NCI-H82 treated with DMSO at 0.1 percent for 48 hours (cell line): ENCODE data around the gene CRYBB3.
"Not testable (repeated sequence)": the region's sequence is repeated elsewhere in the genome, so short reads cannot be mapped to it uniquely, and the experiment has no call there.

ENCODE experiments used
- DNase-seq: peaks from one replicate; lab custom pipeline; 2025; ENCODE audit not compliant: unreplicated experiment; lab: John Stamatoyannopoulos, UW

The CRYBB3 gene

DNA sequence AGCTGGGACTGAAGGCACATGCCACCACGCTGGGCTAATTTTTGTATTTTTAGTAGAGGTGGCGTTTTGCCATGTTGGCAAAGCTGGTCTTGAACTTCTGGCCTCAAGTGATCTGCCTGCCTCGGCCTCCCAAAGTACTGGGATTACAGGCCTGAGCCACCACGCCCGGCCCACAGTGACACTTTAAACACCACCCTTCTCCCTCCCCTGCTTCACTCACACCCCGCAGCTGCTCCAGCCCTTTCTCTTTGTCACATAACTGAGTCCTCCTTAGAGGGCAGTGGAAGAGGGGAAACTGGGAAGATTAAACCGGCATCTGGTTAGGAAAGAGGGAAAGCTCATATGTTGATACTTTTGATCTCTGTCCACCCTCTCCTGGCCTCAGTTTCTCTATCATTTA, 4.9 kb downstream of the CRYBB3 start:
- DNase-seq, result not testable (repeated sequence)

DNA sequence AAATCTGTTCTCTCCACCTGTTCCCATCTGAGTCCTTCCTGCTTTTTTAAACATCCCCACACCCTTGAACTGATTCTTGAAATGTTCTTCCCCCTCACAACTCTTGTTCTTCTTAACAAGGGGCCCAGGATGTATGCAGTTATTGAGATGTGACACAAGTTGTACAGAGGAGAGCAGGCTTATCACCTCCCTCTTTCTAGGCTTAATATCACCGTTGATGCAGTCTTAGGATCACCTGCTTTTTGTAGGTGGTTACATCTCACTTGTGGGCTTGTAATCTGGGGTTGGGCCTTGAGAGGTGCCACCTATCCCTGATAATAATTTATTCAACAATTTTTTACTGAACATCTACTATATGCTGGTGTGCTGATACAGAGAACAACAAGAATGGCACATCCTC, 6.2 kb downstream of the CRYBB3 start:
- no peak for DNase-seq

DNA sequence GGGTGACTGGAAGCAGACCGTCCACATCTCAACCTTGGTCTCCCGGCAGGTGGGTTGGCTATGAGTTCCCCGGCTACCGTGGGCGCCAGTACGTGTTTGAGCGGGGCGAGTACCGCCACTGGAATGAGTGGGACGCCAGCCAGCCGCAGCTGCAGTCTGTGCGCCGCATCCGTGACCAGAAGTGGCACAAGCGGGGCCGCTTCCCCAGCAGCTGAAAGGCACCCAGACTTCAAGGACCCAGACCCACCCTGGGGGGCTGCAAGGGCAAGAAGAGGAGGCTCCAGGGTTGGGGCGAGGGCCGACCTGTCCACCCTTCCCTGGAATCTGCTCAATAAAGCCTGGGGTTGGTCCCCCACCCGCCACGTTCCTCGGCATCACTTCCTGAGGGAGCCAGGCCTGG, 7.3 kb downstream of the CRYBB3 start:
- no peak for DNase-seq

DNA sequence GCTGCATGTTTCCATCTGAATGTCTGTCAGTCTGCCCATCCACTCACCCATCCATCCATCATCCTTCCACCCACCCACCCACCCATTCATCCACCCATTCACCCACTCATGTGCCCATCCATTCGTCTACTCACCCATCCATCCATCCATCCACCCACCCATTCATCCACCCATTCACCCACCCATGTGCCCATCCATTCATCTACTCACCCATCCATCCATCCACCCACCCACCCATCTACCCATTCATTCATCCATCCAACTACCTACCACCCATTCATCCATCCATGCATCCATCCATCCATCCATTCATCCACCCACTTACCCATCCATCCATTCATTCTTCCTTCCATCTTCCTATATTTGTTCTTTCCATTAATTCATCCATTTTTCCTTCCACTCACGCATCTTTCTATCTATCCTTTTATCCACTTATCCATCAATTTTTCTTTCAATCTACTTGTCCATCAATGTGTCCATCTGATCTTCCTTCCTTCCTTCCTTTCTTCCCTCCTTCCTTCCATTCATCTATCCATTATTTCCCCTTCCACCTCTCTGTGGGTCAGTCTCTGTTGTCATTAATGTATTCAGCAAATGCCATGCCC, 8.0 kb downstream of the CRYBB3 start:
- DNase-seq, result no peak

DNA sequence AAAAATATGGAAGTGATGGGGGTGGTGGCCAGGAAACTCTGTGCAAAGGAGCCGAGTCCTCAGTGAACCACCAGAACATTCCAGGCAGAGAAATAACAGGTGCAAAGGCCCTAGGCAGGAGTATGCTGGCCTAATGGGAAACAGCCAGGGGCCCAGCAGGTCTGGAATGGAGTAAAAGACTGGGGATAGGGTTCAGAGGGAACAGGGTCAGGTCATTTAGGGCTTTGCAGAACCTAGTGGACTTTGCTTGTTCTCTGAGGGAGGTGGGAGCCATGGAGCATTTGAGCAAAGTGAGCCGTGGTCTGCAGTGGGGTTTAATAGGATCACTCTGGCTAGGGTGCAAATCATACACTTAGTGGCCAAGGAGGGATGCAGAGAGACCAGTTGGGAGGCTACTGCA, 8.7 kb downstream of the CRYBB3 start:
- no peak for DNase-seq

DNA sequence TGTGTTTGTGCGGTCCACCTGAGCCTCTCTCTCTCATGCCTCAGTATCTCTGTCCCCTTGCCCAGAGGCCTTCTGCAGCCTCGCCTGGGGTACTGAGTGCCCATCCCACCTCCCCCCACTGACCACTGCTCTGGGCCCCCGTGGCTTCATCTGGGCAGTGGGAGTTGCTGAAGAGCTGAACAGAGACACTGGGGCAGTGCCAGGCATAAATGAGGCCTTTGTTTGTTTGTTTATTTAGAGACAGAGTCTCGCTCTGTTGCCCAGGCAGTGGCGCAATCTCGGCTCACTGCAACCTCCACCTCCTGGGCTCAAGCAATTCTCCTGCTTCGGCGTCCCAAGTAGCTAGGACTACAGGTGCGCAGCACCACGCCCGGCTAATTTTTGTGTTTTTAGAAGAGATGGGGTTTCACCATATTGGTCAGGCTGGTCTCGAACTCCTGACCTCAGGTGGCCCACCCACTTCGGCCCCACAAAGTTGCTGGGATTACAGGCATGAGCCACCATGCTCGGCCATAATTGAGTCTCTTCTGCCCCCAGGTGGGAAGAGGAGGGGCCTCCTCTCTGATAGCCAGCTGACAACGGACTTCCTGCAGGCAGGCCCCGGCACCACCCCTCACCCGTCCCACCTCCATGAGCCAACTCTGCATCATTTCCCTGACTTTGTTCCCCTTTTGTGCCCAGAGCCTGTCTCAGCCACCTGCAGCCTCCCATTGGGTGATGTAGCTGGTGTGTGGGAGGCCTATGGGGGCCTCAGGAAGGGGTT, 9.3 kb downstream of the CRYBB3 start:
- no peak for DNase-seq

DNA sequence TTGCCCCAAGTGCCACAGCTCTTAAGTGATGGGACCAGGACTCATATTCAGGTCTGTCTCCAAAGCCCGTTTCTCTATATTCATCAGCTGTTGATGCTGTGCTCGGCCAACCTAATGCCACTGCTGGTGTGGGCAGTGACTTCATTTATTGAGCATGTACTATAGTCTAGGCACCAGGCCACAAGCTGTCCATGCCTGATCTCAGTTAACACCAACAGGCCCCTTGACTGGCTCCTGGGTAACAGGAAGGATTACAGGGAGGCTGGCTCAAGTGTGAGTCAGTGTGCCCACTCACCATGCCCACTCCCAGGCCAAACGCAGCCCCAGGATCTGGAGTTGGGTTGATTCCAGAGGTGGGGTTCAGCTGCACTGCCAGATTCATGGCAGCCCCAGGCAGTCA, 11.1 kb downstream of the CRYBB3 start:
- no peak for DNase-seq

DNA sequence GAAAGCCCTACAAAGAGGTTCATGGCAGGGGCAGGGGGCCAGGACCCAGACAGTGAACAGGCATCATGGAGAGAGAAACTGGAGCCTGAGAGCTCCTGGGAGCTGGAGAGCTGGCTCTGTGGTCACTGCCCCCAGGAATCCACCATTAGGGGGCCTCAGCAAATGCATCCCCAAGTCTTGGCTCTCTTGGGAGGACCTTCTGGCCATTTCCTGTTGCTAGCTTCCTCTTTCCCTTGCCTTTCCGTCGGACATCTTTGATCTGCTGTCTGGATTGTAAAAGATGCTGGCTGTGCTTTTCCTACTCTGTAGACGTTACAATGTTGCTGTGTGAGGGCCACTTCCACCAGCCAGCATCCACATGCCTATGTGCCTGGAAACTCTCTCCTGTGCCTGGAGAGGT, 12.7 kb downstream of the CRYBB3 start:
- no peak for DNase-seq

DNA sequence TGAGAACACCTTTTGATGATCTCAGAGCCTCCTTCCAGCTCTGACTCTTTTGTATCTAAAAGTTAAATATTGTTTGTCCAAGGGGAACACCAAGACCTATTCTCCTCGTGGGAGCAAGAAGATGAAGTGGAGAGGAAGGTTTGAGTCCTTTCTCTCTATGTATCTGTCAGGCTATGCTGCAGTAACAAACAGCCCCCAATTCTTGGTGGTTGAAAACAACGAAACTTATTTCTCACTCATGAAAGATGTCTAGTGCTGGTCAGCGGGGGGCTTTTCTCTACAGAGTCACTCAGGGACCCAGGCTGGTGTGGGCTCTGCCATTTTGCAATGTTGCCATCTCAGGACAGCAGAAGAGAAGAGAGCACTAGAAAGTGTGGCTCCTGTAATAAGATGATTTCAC, 13.6 kb downstream of the CRYBB3 start:
- DNase-seq, result no peak

DNA sequence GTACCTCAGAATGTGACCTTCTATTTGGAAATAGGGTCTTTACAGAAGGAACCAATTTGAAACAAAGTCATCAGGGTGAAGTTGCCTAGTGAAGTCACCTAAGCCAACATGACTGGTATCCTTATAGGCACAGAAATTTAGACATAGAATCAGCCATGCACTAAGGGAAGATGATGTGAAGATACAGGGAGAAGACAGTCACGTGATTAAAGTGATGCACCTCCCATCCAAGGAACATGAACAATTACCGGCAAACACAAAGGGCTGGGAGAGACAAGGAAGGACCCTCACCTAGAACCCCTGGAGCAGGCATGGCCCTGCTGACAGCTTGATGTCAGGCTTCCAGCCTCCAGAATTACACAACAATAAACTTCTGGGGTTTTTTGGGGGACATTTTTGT, 16.6 kb downstream of the CRYBB3 start:
- DNase-seq, result no peak

DNA sequence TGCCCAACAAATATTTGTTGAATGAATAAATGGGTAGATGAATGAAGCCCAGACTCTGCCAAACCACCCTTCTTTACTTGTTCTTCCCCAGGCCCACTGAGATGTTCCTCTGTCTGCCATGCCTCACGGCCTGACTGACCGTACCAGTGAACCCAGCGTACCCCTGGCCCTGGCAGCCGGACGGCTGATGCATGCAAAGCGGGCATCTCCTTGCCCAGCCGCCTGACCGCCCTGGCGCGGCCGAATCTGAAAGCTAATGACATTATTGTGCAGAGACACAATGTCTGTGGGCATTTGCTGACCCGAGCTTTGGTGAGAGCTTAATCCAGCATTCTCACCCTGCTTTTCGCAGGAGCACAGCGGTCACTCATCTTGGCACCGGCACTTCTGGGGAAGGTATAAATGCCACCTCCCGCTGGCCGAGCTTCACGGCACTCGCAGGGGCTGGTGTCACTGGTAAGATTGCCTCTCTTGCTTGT, 19.6 kb downstream of the CRYBB3 start, which contains the start of gene CRYBB2:
TSS of gene CRYBB2 (plus strand) at position 429 of the 479 bp plus-strand sequence. CDS start 1,791 bp downstream, outside the sequence.
- no peak for DNase-seq

DNA sequence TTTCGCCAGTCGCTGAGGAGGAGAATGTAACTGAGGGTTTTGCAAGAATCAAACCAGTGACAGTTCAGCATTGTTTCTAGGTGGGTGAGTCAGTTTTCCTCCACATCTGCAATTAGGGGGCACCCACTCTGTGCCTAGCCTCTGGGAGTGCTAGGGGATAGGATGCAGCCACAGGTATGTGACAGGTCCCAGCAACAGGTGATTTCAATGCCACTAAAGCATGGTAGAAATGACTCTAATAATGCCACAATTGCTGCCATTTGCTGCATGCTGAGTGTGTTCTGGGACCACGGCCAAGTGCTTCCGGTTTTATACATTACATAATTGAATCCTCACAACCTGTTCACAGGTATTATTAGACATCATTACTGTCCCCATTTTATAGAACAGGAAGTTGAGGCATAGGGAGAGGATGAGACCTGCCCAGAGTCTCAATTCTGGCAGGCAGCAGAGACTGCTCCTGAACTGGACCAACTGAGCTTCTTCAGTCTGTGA, 20.3 kb downstream of the CRYBB3 start:
- no peak for DNase-seq

DNA sequence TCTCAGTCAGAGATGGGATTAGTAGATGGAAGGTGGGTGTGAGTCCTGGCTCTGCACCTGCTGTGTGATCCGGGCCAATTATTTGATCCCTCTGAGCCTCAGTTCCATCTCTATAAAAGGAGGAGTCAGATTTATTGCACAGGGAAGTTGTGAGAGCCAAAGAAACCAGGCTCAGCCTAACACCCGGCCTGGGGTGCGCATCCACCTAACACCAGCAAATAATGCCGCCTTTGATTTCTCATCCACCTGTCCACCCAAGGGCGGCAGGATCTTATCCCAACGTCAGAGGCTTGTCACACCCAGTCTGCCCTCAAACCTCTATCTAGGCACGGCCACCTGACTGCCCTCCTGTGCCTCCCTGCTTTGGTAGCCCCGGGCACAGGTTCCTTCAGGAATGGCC, 22.1 kb downstream of the CRYBB3 start:
- no peak for DNase-seq

DNA sequence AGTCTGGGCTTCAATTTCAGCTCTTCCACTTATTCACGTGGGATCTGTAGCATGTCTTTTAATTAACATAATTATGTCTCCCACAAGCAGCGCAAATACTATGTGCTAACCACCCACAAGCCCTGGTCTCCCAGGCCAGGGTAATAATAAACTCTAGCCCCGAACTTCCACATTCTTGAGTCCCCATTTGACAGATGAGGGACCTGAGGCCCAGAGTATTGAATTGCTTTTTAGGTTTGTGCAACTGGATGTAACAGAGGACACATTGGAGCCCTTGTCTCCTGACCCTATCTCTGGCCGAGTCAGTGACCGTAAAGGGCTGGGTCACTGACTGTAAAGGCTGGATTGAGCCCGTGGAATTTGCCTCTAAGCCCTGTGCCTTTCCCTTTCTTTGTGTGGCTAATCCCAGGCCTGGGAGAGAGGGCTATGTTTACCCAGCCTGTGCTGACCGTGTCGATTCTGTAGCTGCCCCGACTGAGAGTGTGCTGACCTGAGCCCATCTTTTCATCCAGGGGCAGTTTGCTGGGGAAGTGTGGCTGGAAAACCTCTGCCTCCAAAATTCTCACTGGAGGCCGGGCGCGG, 23.7 kb downstream of the CRYBB3 start:
- no peak for DNase-seq

DNA sequence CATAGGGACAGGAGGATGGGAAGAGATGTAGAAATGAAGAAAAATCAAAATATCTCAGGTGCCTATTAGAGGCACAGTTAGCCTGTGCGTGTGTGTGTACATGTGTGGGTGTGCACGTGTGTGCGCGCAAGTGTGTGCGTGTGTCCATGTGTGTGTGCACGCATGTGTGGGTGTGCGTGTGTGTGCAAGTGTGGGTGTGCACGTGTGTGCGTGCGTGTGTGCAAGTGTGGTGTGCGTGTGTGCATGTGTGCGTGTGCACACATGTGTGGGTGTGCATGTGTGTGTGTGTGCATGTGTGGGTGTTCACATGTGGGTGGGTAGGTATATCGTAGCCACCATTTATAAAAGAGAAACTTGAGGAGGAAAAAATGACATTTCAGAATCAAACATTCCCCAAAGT, 29.2 kb downstream of the CRYBB3 start:
- DNase-seq, result no peak

DNA sequence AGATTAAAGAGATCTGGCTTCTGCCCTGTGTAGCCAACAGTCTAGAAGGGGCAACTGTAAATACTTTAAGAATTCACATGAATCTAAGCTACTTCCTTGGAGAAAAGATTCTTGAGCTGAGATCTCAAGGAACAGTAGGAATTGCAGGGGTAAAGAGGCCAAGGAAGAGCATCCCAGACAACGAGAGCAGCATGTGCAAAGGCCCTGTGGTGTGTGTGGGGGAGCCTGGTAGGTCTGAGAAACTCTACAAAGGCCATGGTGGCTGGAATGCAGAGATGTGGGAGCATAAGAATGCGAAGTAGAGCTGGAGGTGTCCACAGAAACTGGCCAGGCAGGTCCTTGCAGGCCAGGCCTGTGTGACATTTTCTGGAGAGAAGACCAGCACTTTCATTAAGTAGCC, 31.1 kb downstream of the CRYBB3 start:
- not testable (repeated sequence) for DNase-seq

DNA sequence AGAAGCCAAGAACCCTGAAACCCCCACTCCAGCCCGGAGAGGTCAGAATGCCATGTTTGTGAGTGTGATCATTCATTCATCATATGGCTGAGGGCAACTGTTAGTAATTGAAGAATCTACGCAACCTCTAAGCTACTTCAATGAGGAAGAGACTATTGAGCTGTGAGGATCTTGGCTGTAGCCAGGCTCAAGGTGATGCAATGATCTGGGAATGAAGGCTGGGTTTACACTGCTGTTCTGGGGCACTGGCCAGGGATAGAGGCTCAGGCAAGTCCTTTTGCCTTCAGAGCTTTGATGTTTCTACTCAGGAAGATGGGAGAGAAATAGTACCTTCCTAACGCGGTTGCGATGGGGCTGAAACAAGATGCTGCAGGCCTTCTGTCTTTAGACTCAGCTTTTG, 32.6 kb downstream of the CRYBB3 start:
- no peak for DNase-seq

DNA sequence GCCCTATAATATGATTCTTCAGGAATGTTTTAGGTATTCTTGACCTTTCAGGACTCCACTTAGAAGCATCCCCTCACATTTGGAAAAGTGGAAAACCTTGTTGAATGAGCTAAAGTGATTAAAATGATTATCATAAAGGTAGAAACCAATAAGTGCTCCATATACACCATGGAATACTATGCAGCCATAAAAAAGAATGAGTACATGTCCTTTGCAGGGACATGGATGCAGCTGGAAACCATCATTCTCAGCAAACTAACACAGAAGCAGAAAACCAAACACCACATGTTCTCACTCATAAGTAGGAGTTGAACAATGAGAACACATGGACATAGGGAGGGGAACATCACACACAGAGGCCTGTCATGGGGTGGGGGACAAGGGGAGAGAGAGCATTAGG, 34.0 kb downstream of the CRYBB3 start:
- not testable (repeated sequence) for DNase-seq

DNA sequence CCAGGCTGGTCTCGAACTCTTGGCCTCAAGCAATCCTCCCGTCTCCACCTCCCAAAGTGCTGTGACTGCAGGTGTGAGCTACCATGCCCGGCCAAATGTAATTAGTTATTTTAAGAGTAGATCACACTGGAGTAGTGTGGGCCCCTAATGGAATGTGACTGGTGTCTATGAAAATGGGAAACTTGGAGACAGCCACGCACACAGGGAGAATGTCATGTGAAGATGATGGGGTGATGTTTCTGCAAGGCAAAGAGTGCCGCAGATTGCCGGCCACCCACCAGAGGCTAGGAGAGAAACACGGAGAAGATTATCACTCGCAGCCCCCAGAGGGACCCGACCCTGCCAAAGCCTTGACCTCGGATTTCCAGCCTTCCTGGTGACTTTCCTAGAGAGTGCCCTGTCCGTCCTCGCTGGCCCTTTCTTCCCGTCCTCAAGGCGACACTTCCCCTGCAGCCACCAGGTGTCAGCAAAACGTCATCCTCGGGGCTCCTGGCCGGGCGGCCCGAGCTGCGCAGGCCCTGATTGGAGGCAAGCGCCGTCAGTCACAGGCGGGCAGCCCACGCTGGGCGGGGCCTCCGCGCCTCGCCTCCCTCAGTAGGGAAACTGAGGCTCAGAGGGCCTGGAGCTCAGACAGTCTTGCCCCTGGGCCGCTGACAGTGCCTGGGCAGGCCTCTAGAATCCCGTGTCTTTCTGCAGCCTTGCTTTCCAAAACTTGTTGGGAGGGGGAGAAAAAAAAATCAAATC, 36.1 kb downstream of the CRYBB3 start:
- peak; percentile 4 for DNase-seq

DNA sequence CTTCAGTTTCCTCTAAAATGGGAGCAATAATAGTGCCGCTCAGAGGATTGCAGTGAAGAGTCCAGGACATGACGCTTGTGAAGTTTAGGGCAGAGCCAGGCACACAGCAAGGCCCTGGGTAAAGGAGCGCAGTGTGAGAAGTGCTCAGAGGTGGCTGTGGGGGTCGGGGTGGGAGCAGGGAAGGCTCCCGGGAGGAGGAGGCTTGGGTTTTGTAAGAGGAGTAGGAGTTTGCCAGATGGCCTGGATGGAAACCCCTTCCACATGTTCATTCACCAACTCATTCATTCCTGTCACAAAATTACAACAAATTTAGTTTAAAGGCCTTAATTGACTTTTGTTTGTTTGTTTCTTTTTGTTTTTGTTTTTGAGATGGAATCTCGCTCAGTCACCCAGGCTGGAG, 36.8 kb downstream of the CRYBB3 start:
- DNase-seq, result no peak

DNA sequence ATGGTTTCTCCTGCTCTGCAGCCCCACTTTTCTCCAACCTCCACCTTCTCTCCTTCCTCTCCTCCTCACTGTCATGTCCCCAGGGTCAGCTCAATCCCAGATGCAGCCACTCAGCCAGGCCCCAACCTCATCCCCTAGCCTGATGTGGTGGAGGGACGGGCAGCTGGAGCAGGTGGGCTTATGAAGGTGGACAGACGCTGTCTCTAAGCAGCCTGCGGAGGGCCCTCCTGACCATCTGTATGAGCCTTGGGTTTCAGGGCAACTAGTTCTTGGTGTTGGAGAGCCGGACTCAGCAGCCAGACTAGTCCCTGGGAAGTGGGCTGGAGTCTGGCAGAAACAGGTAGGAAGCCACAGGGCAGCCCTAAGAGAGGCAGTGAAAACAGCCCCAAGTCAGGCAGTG, 37.8 kb downstream of the CRYBB3 start:
- no peak for DNase-seq
